GM12892 (cell line): ENCODE results near the gene ADCY1.
"Not testable (repeated sequence)": the region's sequence is repeated elsewhere in the genome, so short reads cannot be mapped to it uniquely, and the experiment has no call there.

Source experiments
- POLR2A ChIP-seq: IDR thresholded peaks from 2 replicates; pipeline ENCODE4 v1.6.1; 2011; ENCODE audit warnings: low read depth, low read length, control low read depth
- POLR2AphosphoS5 ChIP-seq: IDR thresholded peaks from 2 replicates; pipeline ENCODE4 v1.6.1; 2011; ENCODE audit warnings: low read depth, low read length, control low read depth
- TAF1 ChIP-seq: IDR thresholded peaks from 2 replicates; pipeline ENCODE4 v1.6.1; 2011; ENCODE audit warnings: low read depth, mild to moderate bottlenecking, control low read depth, low read length, borderline replicate concordance

GRCh38 chr7:45756757-45757156 is 182.6 kb downstream of the ADCY1 start:
- not testable (repeated sequence) for TF ChIP-seq POLR2AphosphoS5, TAF1, POLR2A
